ENCODE measurements around the gene SEPSECS. TPM values are rescaled to one million over a fixed set of nuclear protein-coding genes. Genes with fewer than 3 reads are reported as not detected.

Gene SEPSECS
- total RNA-seq, 1 experiment from 2014 or later = 10.6 TPM

DNA sequence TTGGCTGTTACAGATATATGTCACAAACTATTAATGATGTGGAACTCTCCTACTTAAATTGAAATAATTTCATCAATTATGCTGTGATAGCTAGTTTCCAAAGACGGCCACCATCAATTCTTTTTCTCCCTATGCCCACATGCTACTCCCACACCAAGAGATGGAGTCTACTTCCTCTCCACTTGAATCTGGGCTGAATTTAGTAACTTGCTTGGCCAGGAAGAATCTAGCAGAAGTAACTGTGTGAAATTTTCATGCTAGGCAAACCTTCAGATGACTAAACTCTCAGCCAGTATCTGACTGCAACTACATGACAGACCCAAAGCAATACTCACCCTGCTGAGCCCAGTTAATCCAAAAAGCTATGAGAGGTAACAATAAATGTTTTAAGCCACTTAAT, 3.2 kb downstream of the SEPSECS start:
- H3K4me2 ChIP-seq (ENCODE audit: low read length) = no peak overlapping the region
- no peak overlapping the region for H3K27ac ChIP-seq (ENCODE audit: low read depth, low read length)
- no peaks in the 10 kb centered on the region for H3K36me3 ChIP-seq (ENCODE audit: control insufficient read depth in 1 of 2, insufficient read depth in 2 of 2, low read length in 2 of 2)
- H3K4me3 ChIP-seq (replicated peaks in 1 of 2; ENCODE audit: low read depth in 1 of 2, low read length in 2 of 2) = no peak overlapping the region
- DNase-seq (ENCODE audit: low read depth, low spot score) = no peak
- CTCF ChIA-PET = no interaction called here
- peaks cover 5% of the 10 kb centered on the region; the same call in 1 of the 2 replicates for H3K79me2 ChIP-seq (ENCODE audit: insufficient read depth, low read length)
- POLR2A ChIA-PET = interaction anchor here (1.2 kb wide), 1 partner anchor 12 kb away, joined by 4 read pairs; no protein-coding TSS in a partner anchor
- H2AFZ ChIP-seq (ENCODE audit: low read depth, low read length, poor library complexity, severe bottlenecking) = no peak overlapping the region
- no peak for ATAC-seq
- RAD21 ChIA-PET (ENCODE audit: low non-redundant PET in 1 of 2, low total read pairs in 2 of 2, uncharacterized antibody in 2 of 2, unreplicated experiment in 2 of 2) = no interaction called here
- no peak overlapping the region for H3K9ac ChIP-seq (ENCODE audit: low read length)
- H3K9me2 ChIP-seq (ENCODE audit: insufficient read depth) = no peaks in the 10 kb centered on the region
- no TSS peak for BruUV-seq (replicated peaks)
- H3K4me1 ChIP-seq (ENCODE audit: control insufficient read depth in 1 of 2, insufficient read depth in 2 of 2, low read length in 2 of 2) = peaks cover 12 to 18% of the 10 kb centered on the region in 2 experiments
- H3K9me3 ChIP-seq (ENCODE audit: control insufficient read depth in 1 of 2, insufficient read depth in 1 of 2, low read depth in 1 of 2, low read length in 2 of 2) = no peaks in the 10 kb centered on the region
- TF ChIP-seq ZFX (IDR thresholded peaks at IDR 0.05) (no peak), CEBPB (IDR thresholded peaks at IDR 0.05; ENCODE audit: low read depth) (no peak), JUND (IDR thresholded peaks at IDR 0.05) (no peak), POLR2A (IDR thresholded peaks at IDR 0.05; ENCODE audit: borderline replicate concordance, extremely low read depth, insufficient read depth, insufficient read length) (no peak), ZNF274 (IDR thresholded peaks at IDR 0.05; ENCODE audit: low read depth, low read length) (no peak)
- TF ChIP-seq, protein P1, sequence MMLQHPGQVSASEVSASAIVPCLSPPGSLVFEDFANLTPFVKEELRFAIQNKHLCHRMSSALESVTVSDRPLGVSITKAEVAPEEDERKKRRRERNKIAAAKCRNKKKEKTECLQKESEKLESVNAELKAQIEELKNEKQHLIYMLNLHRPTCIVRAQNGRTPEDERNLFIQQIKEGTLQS (IDR thresholded peaks at IDR 0.05) = no peak
- no peaks in the 10 kb centered on the region for H3K27me3 ChIP-seq (ENCODE audit: insufficient read depth, low read length)
- H4K20me1 ChIP-seq (ENCODE audit: insufficient read depth) = no peaks in the 10 kb centered on the region
- intact Hi-C loops (cut with micrococcal nuclease) = no loop called here

DNA sequence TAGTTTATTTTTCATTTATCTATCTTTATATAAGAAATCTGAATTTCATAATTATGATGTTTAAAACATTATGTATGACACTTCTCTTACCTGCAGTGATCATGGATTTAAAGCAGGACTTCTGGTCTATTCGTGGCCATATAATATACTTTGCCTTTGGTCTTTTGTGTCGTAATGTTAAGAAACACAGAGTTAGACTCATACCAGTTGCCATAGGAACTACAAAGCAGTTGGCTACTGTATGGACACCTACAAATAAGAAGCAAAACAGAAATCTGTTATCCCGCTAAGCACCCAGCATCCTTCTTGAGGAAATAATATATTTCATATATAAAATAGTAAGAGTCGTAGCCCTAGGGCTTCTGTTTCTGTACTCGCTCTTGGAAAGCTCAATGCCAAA, 4.3 kb downstream of the SEPSECS start:
- no TSS peak for BruUV-seq (replicated peaks)
- H3K27ac ChIP-seq (ENCODE audit: low read depth, low read length) = no peak overlapping the region
- CTCF ChIA-PET = no interaction called here
- H3K36me3 ChIP-seq (ENCODE audit: control insufficient read depth in 1 of 2, insufficient read depth in 2 of 2, low read length in 2 of 2) = no peaks in the 10 kb centered on the region
- peaks cover 7 to 9% of the 10 kb centered on the region in 2 experiments; a peak in 2 of 4 replicates for H3K4me1 ChIP-seq (ENCODE audit: control insufficient read depth in 1 of 2, insufficient read depth in 2 of 2, low read length in 2 of 2)
- no peak overlapping the region for H3K4me3 ChIP-seq (replicated peaks in 1 of 2; ENCODE audit: low read depth in 1 of 2, low read length in 2 of 2)
- no peak for ATAC-seq
- no peaks in the 10 kb centered on the region for H3K9me2 ChIP-seq (ENCODE audit: insufficient read depth)
- POLR2A ChIA-PET = interaction anchor here (1.2 kb wide), 1 partner anchor 11 kb away, joined by 4 read pairs; no protein-coding TSS in a partner anchor
- RAD21 ChIA-PET (ENCODE audit: low non-redundant PET in 1 of 2, low total read pairs in 2 of 2, uncharacterized antibody in 2 of 2, unreplicated experiment in 2 of 2) = no interaction called here
- no peak overlapping the region for H2AFZ ChIP-seq (ENCODE audit: low read depth, low read length, poor library complexity, severe bottlenecking)
- H3K9me3 ChIP-seq (ENCODE audit: control insufficient read depth in 1 of 2, insufficient read depth in 1 of 2, low read depth in 1 of 2, low read length in 2 of 2) = no peaks in the 10 kb centered on the region
- H4K20me1 ChIP-seq (ENCODE audit: insufficient read depth) = no peaks in the 10 kb centered on the region; the same call in 1 of the 2 replicates
- no peaks in the 10 kb centered on the region for H3K27me3 ChIP-seq (ENCODE audit: insufficient read depth, low read length)
- H3K4me2 ChIP-seq (ENCODE audit: low read length) = no peak overlapping the region
- no peak for DNase-seq (ENCODE audit: low read depth, low spot score)
- no peak overlapping the region for H3K9ac ChIP-seq (ENCODE audit: low read length)
- peaks cover 5% of the 10 kb centered on the region; the same call in 1 of the 2 replicates for H3K79me2 ChIP-seq (ENCODE audit: insufficient read depth, low read length)
- intact Hi-C loops (cut with micrococcal nuclease) = no loop called here
- no peak for TF ChIP-seq EGR1 (IDR thresholded peaks at IDR 0.05; ENCODE audit: low read depth)
- TF ChIP-seq, protein P2, sequence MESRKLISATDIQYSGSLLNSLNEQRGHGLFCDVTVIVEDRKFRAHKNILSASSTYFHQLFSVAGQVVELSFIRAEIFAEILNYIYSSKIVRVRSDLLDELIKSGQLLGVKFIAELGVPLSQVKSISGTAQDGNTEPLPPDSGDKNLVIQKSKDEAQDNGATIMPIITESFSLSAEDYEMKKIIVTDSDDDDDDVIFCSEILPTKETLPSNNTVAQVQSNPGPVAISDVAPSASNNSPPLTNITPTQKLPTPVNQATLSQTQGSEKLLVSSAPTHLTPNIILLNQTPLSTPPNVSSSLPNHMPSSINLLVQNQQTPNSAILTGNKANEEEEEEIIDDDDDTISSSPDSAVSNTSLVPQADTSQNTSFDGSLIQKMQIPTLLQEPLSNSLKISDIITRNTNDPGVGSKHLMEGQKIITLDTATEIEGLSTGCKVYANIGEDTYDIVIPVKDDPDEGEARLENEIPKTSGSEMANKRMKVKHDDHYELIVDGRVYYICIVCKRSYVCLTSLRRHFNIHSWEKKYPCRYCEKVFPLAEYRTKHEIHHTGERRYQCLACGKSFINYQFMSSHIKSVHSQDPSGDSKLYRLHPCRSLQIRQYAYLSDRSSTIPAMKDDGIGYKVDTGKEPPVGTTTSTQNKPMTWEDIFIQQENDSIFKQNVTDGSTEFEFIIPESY (IDR thresholded peaks at IDR 0.05; ENCODE audit: extremely low read depth, insufficient replicate concordance, low read length) = no peak
- TF ChIP-seq TCF7L2 (IDR thresholded peaks at IDR 0.05; ENCODE audit: borderline replicate concordance, extremely low read depth, insufficient read depth, insufficient read length) = no peak
- TF ChIP-seq, protein P1 (IDR thresholded peaks at IDR 0.05) = no peak
- TF ChIP-seq, protein P3, sequence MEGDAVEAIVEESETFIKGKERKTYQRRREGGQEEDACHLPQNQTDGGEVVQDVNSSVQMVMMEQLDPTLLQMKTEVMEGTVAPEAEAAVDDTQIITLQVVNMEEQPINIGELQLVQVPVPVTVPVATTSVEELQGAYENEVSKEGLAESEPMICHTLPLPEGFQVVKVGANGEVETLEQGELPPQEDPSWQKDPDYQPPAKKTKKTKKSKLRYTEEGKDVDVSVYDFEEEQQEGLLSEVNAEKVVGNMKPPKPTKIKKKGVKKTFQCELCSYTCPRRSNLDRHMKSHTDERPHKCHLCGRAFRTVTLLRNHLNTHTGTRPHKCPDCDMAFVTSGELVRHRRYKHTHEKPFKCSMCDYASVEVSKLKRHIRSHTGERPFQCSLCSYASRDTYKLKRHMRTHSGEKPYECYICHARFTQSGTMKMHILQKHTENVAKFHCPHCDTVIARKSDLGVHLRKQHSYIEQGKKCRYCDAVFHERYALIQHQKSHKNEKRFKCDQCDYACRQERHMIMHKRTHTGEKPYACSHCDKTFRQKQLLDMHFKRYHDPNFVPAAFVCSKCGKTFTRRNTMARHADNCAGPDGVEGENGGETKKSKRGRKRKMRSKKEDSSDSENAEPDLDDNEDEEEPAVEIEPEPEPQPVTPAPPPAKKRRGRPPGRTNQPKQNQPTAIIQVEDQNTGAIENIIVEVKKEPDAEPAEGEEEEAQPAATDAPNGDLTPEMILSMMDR (IDR thresholded peaks at IDR 0.05 in 2 of 3, conservative IDR thresholded peaks at IDR 0.05 in 1 of 3; ENCODE audit: borderline replicate concordance in 1 of 3, insufficient read depth in 1 of 3, low read depth in 2 of 3, low read length in 2 of 3) = no peak
- TF ChIP-seq POLR2AphosphoS5 (IDR thresholded peaks at IDR 0.05; ENCODE audit: low read depth, low read length) = no peak
- TF ChIP-seq POLR2A (IDR thresholded peaks at IDR 0.05; ENCODE audit: borderline replicate concordance, extremely low read depth, insufficient read depth, insufficient read length) = no peak
- no peak for TF ChIP-seq EZH2phosphoT487 (IDR thresholded peaks at IDR 0.05; ENCODE audit: borderline replicate concordance)
- no peak for TF ChIP-seq SP1 (IDR thresholded peaks at IDR 0.05; ENCODE audit: low read depth)
- no peak for TF ChIP-seq ELF1 (IDR thresholded peaks at IDR 0.05; ENCODE audit: borderline replicate concordance, low read depth)
- TF ChIP-seq FOSL1 (IDR thresholded peaks at IDR 0.05; ENCODE audit: low read depth) = no peak
- TF ChIP-seq RAD21 (IDR thresholded peaks at IDR 0.05; ENCODE audit: low read depth) = no peak
- TF ChIP-seq SIN3A (IDR thresholded peaks at IDR 0.05; ENCODE audit: low read depth) = no peak

All from HCT116 (cell line).